Measurements from ENCODE around the gene ABCA13.

Gene ABCA13

GRCh38 chr7:48305661-48306060 lies 134.4 kb downstream of the ABCA13 start:
- H3K36me3 ChIP-seq (ENCODE audit: control insufficient read depth, insufficient read depth, low read length) = no peaks in the 10 kb centered on the region
- H3K4me1 ChIP-seq (ENCODE audit: control insufficient read depth, insufficient read depth, low read length) = no peaks in the 10 kb centered on the region
- WGBS, 2 experiments = 95 to 97% methylated on average over 5 of the region's 5 CpGs
- H3K9me3 ChIP-seq (ENCODE audit: control insufficient read depth, low read length) = no peaks in the 10 kb centered on the region
- H3K27me3 ChIP-seq (ENCODE audit: control insufficient read depth, insufficient read depth, low read length, poor library complexity, severe bottlenecking) = no peaks in the 10 kb centered on the region
- H3K27ac ChIP-seq (ENCODE audit: insufficient read depth, low read depth, low read length, poor library complexity, severe bottlenecking) = no peak overlapping the region
- H3K4me3 ChIP-seq (ENCODE audit: insufficient read depth, low read depth, low read length) = no peak overlapping the region

GRCh38 chr7:48307041-48307714 lies 135.9 kb downstream of the ABCA13 start:
- Histone ChIP-seq H3K27me3 (ENCODE audit: control insufficient read depth, insufficient read depth, low read length, poor library complexity, severe bottlenecking) (no peaks in the 10 kb centered on the region), H3K36me3 (ENCODE audit: control insufficient read depth, insufficient read depth, low read length) (no peaks in the 10 kb centered on the region), H3K27ac (ENCODE audit: insufficient read depth, low read depth, low read length, poor library complexity, severe bottlenecking) (no peak overlapping the region), H3K4me1 (ENCODE audit: control insufficient read depth, insufficient read depth, low read length) (no peaks in the 10 kb centered on the region), H3K4me3 (ENCODE audit: insufficient read depth, low read depth, low read length) (no peak overlapping the region), H3K9me3 (ENCODE audit: control insufficient read depth, low read length) (no peaks in the 10 kb centered on the region)
- WGBS, 2 experiments = 90 to 97% methylated on average over 2 to 4 of the region's 4 CpGs

- H3K27me3 ChIP-seq (ENCODE audit: control insufficient read depth, insufficient read depth, low read length, poor library complexity, severe bottlenecking) = no peaks in the 10 kb centered on the region
- no peak overlapping the region for H3K4me3 ChIP-seq (ENCODE audit: insufficient read depth, low read depth, low read length)
- H3K36me3 ChIP-seq (ENCODE audit: control insufficient read depth, insufficient read depth, low read length) = no peaks in the 10 kb centered on the region
- H3K9me3 ChIP-seq (ENCODE audit: control insufficient read depth, low read length) = no peaks in the 10 kb centered on the region
- WGBS, 2 experiments = 95 to 96% methylated on average over 12 of the region's 12 CpGs
- H3K27ac ChIP-seq (ENCODE audit: insufficient read depth, low read depth, low read length, poor library complexity, severe bottlenecking) = no peak overlapping the region
- no peaks in the 10 kb centered on the region for H3K4me1 ChIP-seq (ENCODE audit: control insufficient read depth, insufficient read depth, low read length)
Observed at GRCh38 chr7:48309720-48310119, 138.5 kb downstream of the ABCA13 start.

GRCh38 chr7:48311464-48312100 lies 140.3 kb downstream of the ABCA13 start:
- Histone ChIP-seq H3K27me3 (ENCODE audit: control insufficient read depth, insufficient read depth, low read length, poor library complexity, severe bottlenecking) (no peaks in the 10 kb centered on the region), H3K9me3 (ENCODE audit: control insufficient read depth, low read length) (no peaks in the 10 kb centered on the region), H3K36me3 (ENCODE audit: control insufficient read depth, insufficient read depth, low read length) (no peaks in the 10 kb centered on the region), H3K4me1 (ENCODE audit: control insufficient read depth, insufficient read depth, low read length) (no peaks in the 10 kb centered on the region), H3K27ac (ENCODE audit: insufficient read depth, low read depth, low read length, poor library complexity, severe bottlenecking) (no peak overlapping the region), H3K4me3 (ENCODE audit: insufficient read depth, low read depth, low read length) (no peak overlapping the region)
- WGBS, 2 experiments = 94 to 95% methylated on average over 6 of the region's 6 CpGs

GRCh38 chr7:48312151-48312550 lies 140.9 kb downstream of the ABCA13 start:
- H3K4me1 ChIP-seq (ENCODE audit: control insufficient read depth, insufficient read depth, low read length) = no peaks in the 10 kb centered on the region
- H3K4me3 ChIP-seq (ENCODE audit: insufficient read depth, low read depth, low read length) = no peak overlapping the region
- no peak overlapping the region for H3K27ac ChIP-seq (ENCODE audit: insufficient read depth, low read depth, low read length, poor library complexity, severe bottlenecking)
- 92 to 96% methylated on average over 1 of the region's 1 CpG for WGBS, 2 experiments
- H3K36me3 ChIP-seq (ENCODE audit: control insufficient read depth, insufficient read depth, low read length) = no peaks in the 10 kb centered on the region
- H3K9me3 ChIP-seq (ENCODE audit: control insufficient read depth, low read length) = no peaks in the 10 kb centered on the region
- no peaks in the 10 kb centered on the region for H3K27me3 ChIP-seq (ENCODE audit: control insufficient read depth, insufficient read depth, low read length, poor library complexity, severe bottlenecking)

GRCh38 chr7:48316768-48317167 lies 145.5 kb downstream of the ABCA13 start:
- Histone ChIP-seq H3K27ac (ENCODE audit: insufficient read depth, low read depth, low read length, poor library complexity, severe bottlenecking) (no peak overlapping the region), H3K36me3 (ENCODE audit: control insufficient read depth, insufficient read depth, low read length) (no peaks in the 10 kb centered on the region), H3K9me3 (ENCODE audit: control insufficient read depth, low read length) (no peaks in the 10 kb centered on the region), H3K4me1 (ENCODE audit: control insufficient read depth, insufficient read depth, low read length) (no peaks in the 10 kb centered on the region), H3K27me3 (ENCODE audit: control insufficient read depth, insufficient read depth, low read length, poor library complexity, severe bottlenecking) (no peaks in the 10 kb centered on the region), H3K4me3 (ENCODE audit: insufficient read depth, low read depth, low read length) (no peak overlapping the region)
- WGBS, 2 experiments = 93 to 95% methylated on average over 3 of the region's 3 CpGs

- no peak overlapping the region for H3K27ac ChIP-seq (ENCODE audit: insufficient read depth, low read depth, low read length, poor library complexity, severe bottlenecking)
- no peak overlapping the region for H3K4me3 ChIP-seq (ENCODE audit: insufficient read depth, low read depth, low read length)
- H3K36me3 ChIP-seq (ENCODE audit: control insufficient read depth, insufficient read depth, low read length) = no peaks in the 10 kb centered on the region
- no peaks in the 10 kb centered on the region for H3K4me1 ChIP-seq (ENCODE audit: control insufficient read depth, insufficient read depth, low read length)
- no peaks in the 10 kb centered on the region for H3K27me3 ChIP-seq (ENCODE audit: control insufficient read depth, insufficient read depth, low read length, poor library complexity, severe bottlenecking)
- H3K9me3 ChIP-seq (ENCODE audit: control insufficient read depth, low read length) = no peaks in the 10 kb centered on the region
- 98 to 100% methylated on average over 3 of the region's 3 CpGs for WGBS, 2 experiments
Observed at GRCh38 chr7:48317360-48317759, 146.1 kb downstream of the ABCA13 start.

- H3K9me3 ChIP-seq (ENCODE audit: control insufficient read depth, low read length) = no peaks in the 10 kb centered on the region
- no peak overlapping the region for H3K4me3 ChIP-seq (ENCODE audit: insufficient read depth, low read depth, low read length)
- 95 to 96% methylated on average over 8 of the region's 8 CpGs for WGBS, 2 experiments
- no peaks in the 10 kb centered on the region for H3K36me3 ChIP-seq (ENCODE audit: control insufficient read depth, insufficient read depth, low read length)
- H3K4me1 ChIP-seq (ENCODE audit: control insufficient read depth, insufficient read depth, low read length) = no peaks in the 10 kb centered on the region
- H3K27me3 ChIP-seq (ENCODE audit: control insufficient read depth, insufficient read depth, low read length, poor library complexity, severe bottlenecking) = no peaks in the 10 kb centered on the region
- no peak overlapping the region for H3K27ac ChIP-seq (ENCODE audit: insufficient read depth, low read depth, low read length, poor library complexity, severe bottlenecking)
Observed at GRCh38 chr7:48321319-48322010, 150.2 kb downstream of the ABCA13 start.

- no peak overlapping the region for H3K27ac ChIP-seq (ENCODE audit: insufficient read depth, low read depth, low read length, poor library complexity, severe bottlenecking)
- H3K4me1 ChIP-seq (ENCODE audit: control insufficient read depth, insufficient read depth, low read length) = no peaks in the 10 kb centered on the region
- 75 to 84% methylated on average over 4 to 5 of the region's 5 CpGs for WGBS, 2 experiments
- no peaks in the 10 kb centered on the region for H3K27me3 ChIP-seq (ENCODE audit: control insufficient read depth, insufficient read depth, low read length, poor library complexity, severe bottlenecking)
- no peaks in the 10 kb centered on the region for H3K36me3 ChIP-seq (ENCODE audit: control insufficient read depth, insufficient read depth, low read length)
- no peak overlapping the region for H3K4me3 ChIP-seq (ENCODE audit: insufficient read depth, low read depth, low read length)
- no peaks in the 10 kb centered on the region for H3K9me3 ChIP-seq (ENCODE audit: control insufficient read depth, low read length)
Observed at GRCh38 chr7:48337012-48337621, 165.9 kb downstream of the ABCA13 start.

- WGBS, 2 experiments = 71 to 83% methylated on average over 2 of the region's 3 CpGs
- Histone ChIP-seq H3K4me3 (ENCODE audit: insufficient read depth, low read depth, low read length) (no peak overlapping the region), H3K9me3 (ENCODE audit: control insufficient read depth, low read length) (no peaks in the 10 kb centered on the region), H3K27ac (ENCODE audit: insufficient read depth, low read depth, low read length, poor library complexity, severe bottlenecking) (no peak overlapping the region), H3K27me3 (ENCODE audit: control insufficient read depth, insufficient read depth, low read length, poor library complexity, severe bottlenecking) (no peaks in the 10 kb centered on the region), H3K36me3 (ENCODE audit: control insufficient read depth, insufficient read depth, low read length) (no peaks in the 10 kb centered on the region), H3K4me1 (ENCODE audit: control insufficient read depth, insufficient read depth, low read length) (no peaks in the 10 kb centered on the region)
Observed at GRCh38 chr7:48337781-48338180, 166.5 kb downstream of the ABCA13 start.
